Prostate gland (tissue), 2 donors: ENCODE measurements around the gene PPFIA1. TPM values are rescaled to one million over a fixed set of nuclear protein-coding genes. Genes with fewer than 3 reads are reported as not detected.
"Not testable (repeated sequence)": the region's sequence is repeated elsewhere in the genome, so short reads cannot be mapped to it uniquely, and the experiment has no call there.

Experiments used
- DNase-seq: peaks from one replicate; pipeline ENCODE4 v3.0.0-alpha.2; 2019; ENCODE audit warnings: low spot score
- H3K27ac ChIP-seq, 2 donors: fragments of 200-600 bp; sonication (generic); 2 replicates each; pipeline ENCODE4 v1.5.1; 2017 to 2019
- H3K27me3 ChIP-seq: fragments of 200-600 bp; sonication (generic); replicated peaks from 2 replicates; pipeline ENCODE4 v1.5.1; 2019; ENCODE audit not compliant: insufficient read depth
- H3K36me3 ChIP-seq, 2 donors: fragments of 200-600 bp; sonication (generic); 1 replicate in 1 of 2; 2 replicates in 1 of 2; pipeline versions ENCODE4 v1.5.1 to v1.8.1; 2017 to 2019
- H3K4me1 ChIP-seq: fragments of 200-600 bp; sonication (generic); replicated peaks from 2 replicates; pipeline ENCODE4 v1.5.1; 2019
- H3K4me3 ChIP-seq, 2 donors: fragments of 200-600 bp; sonication (generic); 2 replicates each; pipeline ENCODE4 v1.5.1; 2017 to 2019
- H3K9me3 ChIP-seq: fragments of 200-600 bp; sonication (generic); 2 replicates; pipeline ENCODE4 v1.5.1; 2017
- POLR2A ChIP-seq: fragments of 450-650 bp; IDR thresholded peaks from one replicate; pipeline ENCODE4 v1.6.1; 2016; ENCODE audit warnings: antibody characterized with exemption, mild to moderate bottlenecking
- POLR2AphosphoS5 ChIP-seq: sonication (generic); formaldehyde crosslinking; IDR thresholded peaks from one replicate; pipeline ENCODE4 v1.6.1; 2017; ENCODE audit warnings: antibody characterized with exemption
- WGBS: methylation state at CpG from one replicate; pipeline ENCODE4 v1.1.5; 2018; 5-methylcytosine and 5-hydroxymethylcytosine counted together
- intact Hi-C: fragments of 100-400 bp; cut with DNase I; formaldehyde crosslinking; loops from one replicate; pipeline ENCODE4 v1.14.2; 2022
- total RNA-seq, 2 donors: library from RNA; depleted of rRNA; stranded (reverse); fragments of >200 nt; gene quantifications; one replicate each; pipeline ENCODE4 v1.1.0, GENCODE V29; 2016
- TF ChIP-seq, protein P1 (sequence below), 4 experiments: fragments of 200-600 bp in 2 of 4; fragments of 450-650 bp in 2 of 4; sonication (generic) in 2 of 4; IDR thresholded peaks; 1 replicate in 3 of 4; 2 replicates in 1 of 4; pipeline ENCODE4 v1.5.1; 2016 to 2019; ENCODE audit warnings: antibody characterized with exemption in 4 of 4, mild to moderate bottlenecking in 2 of 4, moderate library complexity in 2 of 4

The PPFIA1 gene
- total RNA-seq, 2 donors from 2014 or later = 29.1 to 61.8 TPM

DNA sequence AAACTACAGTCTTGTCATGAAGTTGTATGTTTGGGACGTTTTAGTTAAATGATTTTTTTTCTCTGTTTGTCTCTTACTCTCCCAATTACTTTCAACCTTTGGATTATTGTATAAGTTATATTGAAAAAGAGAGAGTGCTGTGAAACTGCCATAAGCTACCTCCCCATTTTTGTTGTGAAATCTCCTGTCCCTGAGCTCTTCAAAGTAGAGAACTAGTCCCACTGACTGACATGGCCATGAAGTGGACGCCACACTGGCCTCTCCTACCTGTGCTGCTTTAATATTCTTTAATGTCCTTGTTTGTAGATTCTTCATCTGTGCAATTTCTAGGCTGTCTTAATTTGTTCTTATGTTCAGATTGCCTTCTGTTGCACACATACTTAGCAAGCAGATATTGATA is 56.3 kb downstream of the PPFIA1 start:
- Histone ChIP-seq H3K27ac (no peak overlapping the region), H3K27me3 (no peaks in the 10 kb centered on the region), H3K36me3 (no peaks in the 10 kb centered on the region), H3K4me1 (no peaks in the 10 kb centered on the region), H3K4me3 (no peak overlapping the region), H3K9me3 (no peaks in the 10 kb centered on the region)
- TF ChIP-seq, protein P1, sequence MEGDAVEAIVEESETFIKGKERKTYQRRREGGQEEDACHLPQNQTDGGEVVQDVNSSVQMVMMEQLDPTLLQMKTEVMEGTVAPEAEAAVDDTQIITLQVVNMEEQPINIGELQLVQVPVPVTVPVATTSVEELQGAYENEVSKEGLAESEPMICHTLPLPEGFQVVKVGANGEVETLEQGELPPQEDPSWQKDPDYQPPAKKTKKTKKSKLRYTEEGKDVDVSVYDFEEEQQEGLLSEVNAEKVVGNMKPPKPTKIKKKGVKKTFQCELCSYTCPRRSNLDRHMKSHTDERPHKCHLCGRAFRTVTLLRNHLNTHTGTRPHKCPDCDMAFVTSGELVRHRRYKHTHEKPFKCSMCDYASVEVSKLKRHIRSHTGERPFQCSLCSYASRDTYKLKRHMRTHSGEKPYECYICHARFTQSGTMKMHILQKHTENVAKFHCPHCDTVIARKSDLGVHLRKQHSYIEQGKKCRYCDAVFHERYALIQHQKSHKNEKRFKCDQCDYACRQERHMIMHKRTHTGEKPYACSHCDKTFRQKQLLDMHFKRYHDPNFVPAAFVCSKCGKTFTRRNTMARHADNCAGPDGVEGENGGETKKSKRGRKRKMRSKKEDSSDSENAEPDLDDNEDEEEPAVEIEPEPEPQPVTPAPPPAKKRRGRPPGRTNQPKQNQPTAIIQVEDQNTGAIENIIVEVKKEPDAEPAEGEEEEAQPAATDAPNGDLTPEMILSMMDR (IDR thresholded peaks at IDR 0.05) = no peak
- TF ChIP-seq POLR2AphosphoS5 (no peak), POLR2A (no peak)
- WGBS = 53% methylated on average over 2 of the region's 2 CpGs
- intact Hi-C loops = loop anchor here (10.0 kb wide), 1 partner anchor 68 kb away; the partner anchor contains the start of gene CTTN
- no peak for DNase-seq

DNA sequence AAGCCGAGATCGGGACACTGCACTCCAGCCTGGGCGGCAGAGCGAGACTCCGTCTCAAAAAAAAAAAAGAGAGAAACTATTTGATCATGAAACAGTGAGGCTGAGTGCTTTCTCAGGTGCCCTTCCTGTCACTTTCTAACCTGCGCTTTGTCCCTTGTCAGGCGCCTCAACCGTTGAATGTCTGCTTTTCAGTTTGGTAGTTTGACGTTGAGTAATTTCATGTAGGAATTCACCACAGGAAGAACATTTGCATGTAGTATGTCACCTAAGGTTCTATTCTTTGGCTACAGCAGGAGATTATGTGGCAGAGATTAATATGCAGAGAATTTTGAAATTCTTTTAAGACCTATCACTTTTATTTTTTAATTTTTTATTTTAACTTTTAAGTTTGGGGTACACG is 57.2 kb downstream of the PPFIA1 start:
- DNase-seq = no peak
- Histone ChIP-seq H3K4me3 (no peak overlapping the region), H3K27ac (no peak overlapping the region), H3K9me3 (no peaks in the 10 kb centered on the region), H3K36me3 (no peaks in the 10 kb centered on the region), H3K27me3 (no peaks in the 10 kb centered on the region), H3K4me1 (no peaks in the 10 kb centered on the region)
- intact Hi-C loops = loop anchor here (10.0 kb wide), 1 partner anchor 67 kb away; the partner anchor contains the start of gene CTTN
- TF ChIP-seq POLR2A (no peak), POLR2AphosphoS5 (no peak)
- TF ChIP-seq, protein P1 (IDR thresholded peaks at IDR 0.05) = no peak
- 93% methylated on average over 10 of the region's 10 CpGs for WGBS

DNA sequence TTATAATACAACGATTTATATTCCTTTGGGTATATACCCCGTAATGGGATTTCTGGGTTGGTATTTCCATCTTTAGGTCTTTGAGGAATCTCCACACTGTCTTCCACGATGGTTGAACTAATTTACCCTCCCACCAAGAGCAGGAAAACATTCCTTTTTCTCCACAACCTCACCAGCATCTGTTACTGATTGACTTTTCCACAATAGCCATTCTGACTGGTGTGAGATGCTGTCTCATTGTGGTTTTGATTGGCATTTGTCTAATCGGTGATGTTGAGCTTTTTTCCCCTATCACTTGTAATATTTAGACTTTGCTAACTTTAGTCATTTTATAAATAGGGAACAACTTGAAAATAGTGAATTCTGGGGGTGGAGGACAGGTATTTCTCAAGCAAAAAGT is 58.1 kb downstream of the PPFIA1 start:
- Histone ChIP-seq H3K27me3 (no peaks in the 10 kb centered on the region), H3K4me3 (no peak overlapping the region), H3K9me3 (no peaks in the 10 kb centered on the region), H3K36me3 (peaks cover 0 to 5% of the 10 kb centered on the region in 2 donors), H3K27ac (no peak overlapping the region), H3K4me1 (no peaks in the 10 kb centered on the region)
- no peak for DNase-seq
- intact Hi-C loops = loop anchor here (10.0 kb wide), 1 partner anchor 66 kb away; the partner anchor contains the start of gene CTTN
- 90% methylated on average over 4 of the region's 4 CpGs for WGBS
- TF ChIP-seq POLR2A = no peak

DNA sequence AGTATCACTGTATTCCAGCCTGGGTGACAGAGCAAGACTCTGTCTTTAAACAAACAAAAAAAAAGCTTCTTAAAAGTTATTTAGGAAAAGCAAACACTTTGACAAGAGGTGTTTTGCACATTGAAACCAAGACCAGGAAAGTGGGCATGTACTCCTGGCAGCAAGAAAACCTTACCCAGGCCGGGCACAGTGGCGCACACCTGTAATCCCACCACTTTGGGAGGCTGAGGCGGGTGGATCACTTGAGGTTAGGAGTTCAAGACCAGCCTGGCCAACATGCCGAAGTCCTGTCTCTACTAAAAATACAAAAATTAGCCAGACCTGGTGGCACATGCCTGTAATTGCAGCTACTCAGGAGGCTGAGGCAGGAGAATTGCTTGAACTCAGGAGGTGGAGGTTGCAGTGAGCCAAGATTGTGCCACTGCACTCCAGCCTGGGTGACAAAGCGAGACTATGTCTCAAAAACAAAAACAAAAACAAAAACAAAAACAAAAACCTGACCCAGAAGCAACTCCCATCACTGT is 60.9 kb downstream of the PPFIA1 start:
- DNase-seq, intact Hi-C loops, H3K36me3 ChIP-seq: not testable (repeated sequence)

DNA sequence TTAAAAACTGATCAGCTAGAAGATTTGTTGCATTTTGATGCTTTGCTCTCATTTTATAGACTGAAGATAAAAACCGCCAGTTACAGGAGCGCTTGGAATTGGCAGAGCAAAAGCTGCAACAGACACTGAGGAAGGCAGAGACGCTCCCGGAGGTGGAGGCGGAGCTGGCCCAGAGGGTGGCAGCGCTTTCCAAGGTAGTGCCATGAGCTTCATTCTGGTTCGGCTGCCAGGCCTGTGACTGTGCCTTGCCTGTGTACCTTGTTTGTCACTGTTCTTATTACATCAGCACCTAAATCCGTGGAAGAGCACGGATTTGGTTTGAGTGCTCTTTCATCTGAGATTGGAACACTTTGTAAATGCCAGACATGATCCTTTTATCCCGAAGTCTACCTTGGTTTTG is 61.4 kb downstream of the PPFIA1 start:
- TF ChIP-seq POLR2AphosphoS5 = peak; percentile 50
- TF ChIP-seq, protein P1 (IDR thresholded peaks at IDR 0.05) = no peak
- intact Hi-C loops = no loop called here
- peak; percentile 53 for DNase-seq
- Histone ChIP-seq H3K9me3 (no peaks in the 10 kb centered on the region), H3K36me3 (peaks cover 4 to 5% of the 10 kb centered on the region in 2 donors), H3K4me1 (no peaks in the 10 kb centered on the region), H3K27me3 (no peaks in the 10 kb centered on the region), H3K27ac (no peak overlapping the region), H3K4me3 (no peak overlapping the region)
- WGBS = 76% methylated on average over 10 of the region's 10 CpGs

More for the DNA sequence above, 60.9 kb downstream of the PPFIA1 start:
- WGBS = 78% methylated on average over 5 of the region's 5 CpGs
- H3K9me3 ChIP-seq, H3K27ac ChIP-seq, H3K4me3 ChIP-seq, H3K4me1 ChIP-seq, H3K27me3 ChIP-seq: not testable (repeated sequence)

DNA sequence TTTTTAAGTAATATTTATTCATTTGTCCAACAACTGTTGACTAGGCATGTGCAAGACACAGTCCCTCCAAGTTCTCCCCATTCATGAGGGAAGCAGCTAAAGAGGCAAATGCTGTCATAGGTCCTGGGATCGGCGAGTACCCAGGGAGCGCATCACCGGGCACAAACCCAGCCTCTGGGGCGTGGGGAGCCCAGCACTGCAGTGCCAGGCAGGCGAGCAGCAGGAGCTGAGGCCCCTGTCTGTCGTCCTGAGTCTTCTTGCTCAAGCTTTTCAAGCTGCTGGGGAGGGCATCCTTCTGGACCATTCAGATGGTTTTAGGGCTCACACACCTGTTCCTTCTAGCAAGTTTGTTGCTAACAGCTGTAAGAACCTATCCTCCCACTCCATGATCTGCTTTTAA is 62.1 kb downstream of the PPFIA1 start:
- intact Hi-C loops = no loop called here
- H3K27ac ChIP-seq = no peak overlapping the region
- H3K36me3 ChIP-seq = peaks cover 4 to 5% of the 10 kb centered on the region in 2 donors
- no peaks in the 10 kb centered on the region for H3K27me3 ChIP-seq
- no peaks in the 10 kb centered on the region for H3K4me1 ChIP-seq
- no peak overlapping the region for H3K4me3 ChIP-seq
- TF ChIP-seq POLR2A (no peak), POLR2AphosphoS5 (no peak)
- TF ChIP-seq, protein P1 (IDR thresholded peaks at IDR 0.05) = no peak
- H3K9me3 ChIP-seq = no peaks in the 10 kb centered on the region
- DNase-seq = no peak
- WGBS = 94% methylated on average over 7 of the region's 7 CpGs
